ENCODE data around the gene ARHGEF10L.

GRCh38 chr1:17645068-17645911 lies 105.8 kb downstream of the ARHGEF10L start:
- TF ChIP-seq POLR2A (IDR thresholded peaks at IDR 0.05; ENCODE audit: low read depth, low read length), result no peak
- no peak for TF ChIP-seq TAF1 (IDR thresholded peaks at IDR 0.05; ENCODE audit: low read depth, low read length)
- no peak for TF ChIP-seq POLR2AphosphoS5 (IDR thresholded peaks at IDR 0.05; ENCODE audit: low read depth, low read length)
- TF ChIP-seq POU2F2 (IDR thresholded peaks at IDR 0.05; ENCODE audit: low read depth, low read length), result no peak
- no peak for TF ChIP-seq PAX5 (IDR thresholded peaks at IDR 0.05; ENCODE audit: insufficient read depth, low read length, severe bottlenecking)
